Erythroblast (primary cell): ENCODE data around the gene POTEI.
A peak's percentile ranks its signal among the peaks of the same experiment; 100 is the strongest.
"Not testable (repeated sequence)": the region's sequence is repeated elsewhere in the genome, so short reads cannot be mapped to it uniquely, and the experiment has no call there.

ENCODE experiments used
- DNase-seq, 2 experiments: peaks; one replicate each; lab custom pipeline; 2025; lab: John Stamatoyannopoulos, UW

The POTEI gene

GRCh38 chr2:130455413-130455812 lies 53.7 kb downstream of the POTEI start:
- DNase-seq, result not testable (repeated sequence)

GRCh38 chr2:130454712-130455083 lies 54.4 kb downstream of the POTEI start:
- not testable (repeated sequence) for DNase-seq

- not testable (repeated sequence) for DNase-seq
Measured at GRCh38 chr2:130453955-130454711, 55.0 kb downstream of the POTEI start.

- DNase-seq, result not testable (repeated sequence)
Measured at GRCh38 chr2:130452897-130453296, 56.2 kb downstream of the POTEI start.

- DNase-seq, result not testable (repeated sequence)
Measured at GRCh38 chr2:130451823-130452222, 57.3 kb downstream of the POTEI start.

- not testable (repeated sequence) for DNase-seq
Measured at GRCh38 chr2:130451278-130451677, 57.9 kb downstream of the POTEI start.

GRCh38 chr2:130450366-130450765 lies 58.8 kb downstream of the POTEI start:
- DNase-seq, result not testable (repeated sequence)

GRCh38 chr2:130427631-130428030 lies 81.5 kb downstream of the POTEI start:
- peak; percentile 28 to 42 for DNase-seq

GRCh38 chr2:130418845-130419244 lies 90.3 kb downstream of the POTEI start:
- not testable (repeated sequence) for DNase-seq

- DNase-seq, result not testable (repeated sequence)
Measured at GRCh38 chr2:130416693-130417092, 92.4 kb downstream of the POTEI start.
